Liver (tissue), 9 donors: Measurements from ENCODE around the gene LSM2. TPM values are rescaled to one million over a fixed set of nuclear protein-coding genes. Genes with fewer than 3 reads are reported as not detected.

Experiments used
- DNase-seq: peaks from one replicate; pipeline ENCODE4 v3.0.0-alpha.2; 2017; ENCODE audit warnings: low spot score
- H3K27ac ChIP-seq, 2 donors: one replicate each; pipeline ENCODE4 v1.7.0; 2013; ENCODE audit warnings: inconsistent platforms in 2 of 2, low read length in 2 of 2, control low read depth in 1 of 2, low read depth in 1 of 2, mild to moderate bottlenecking in 1 of 2
- H3K27me3 ChIP-seq, 4 donors: one replicate each; pipeline versions ENCODE4 v1.6.1 to v1.7.0; 2013; ENCODE audit warnings: low read length in 3 of 4, inconsistent platforms in 1 of 4, mild to moderate bottlenecking in 1 of 4, moderate library complexity in 1 of 4; ENCODE audit not compliant: control insufficient read depth in 4 of 4, insufficient read depth in 4 of 4
- H3K36me3 ChIP-seq, 4 donors: one replicate each; pipeline versions ENCODE4 v1.6.1 to v1.7.0; 2013; ENCODE audit warnings: low read length in 3 of 4, mild to moderate bottlenecking in 3 of 4, low read depth in 1 of 4, moderate library complexity in 1 of 4; ENCODE audit not compliant: control insufficient read depth in 4 of 4, insufficient read depth in 3 of 4
- H3K4me1 ChIP-seq, 4 donors: one replicate each; pipeline versions ENCODE4 v1.6.1 to v1.7.0; 2013; ENCODE audit warnings: low read length in 3 of 4, mild to moderate bottlenecking in 3 of 4, moderate library complexity in 1 of 4; ENCODE audit not compliant: control insufficient read depth in 4 of 4, insufficient read depth in 4 of 4
- H3K4me3 ChIP-seq, 3 donors: one replicate each; pipeline versions ENCODE4 v1.6.1 to v1.7.0; 2013; ENCODE audit warnings: low read length in 3 of 3, control low read depth in 1 of 3, low read depth in 1 of 3, mild to moderate bottlenecking in 1 of 3
- H3K9ac ChIP-seq, 2 donors: one replicate each; pipeline ENCODE4 v1.7.0; 2013; ENCODE audit warnings: low read length in 2 of 2, mild to moderate bottlenecking in 2 of 2, moderate library complexity in 2 of 2, control low read depth in 1 of 2, low read depth in 1 of 2
- H3K9me3 ChIP-seq, 4 donors: one replicate each; pipeline versions ENCODE4 v1.6.1 to v1.7.0; 2013; ENCODE audit warnings: low read length in 3 of 4; ENCODE audit not compliant: control insufficient read depth in 4 of 4
- GABPA ChIP-seq, 2 donors: IDR thresholded peaks in 1 of 2; conservative IDR thresholded peaks in 1 of 2; 2 replicates each; pipeline ENCODE4 v1.6.1; 2016; ENCODE audit warnings: antibody characterized with exemption in 2 of 2, mild to moderate bottlenecking in 1 of 2, moderate library complexity in 1 of 2
- HNF4A ChIP-seq, 2 donors: conservative IDR thresholded peaks; 2 replicates each; pipeline ENCODE4 v1.6.1; 2016; ENCODE audit warnings: antibody characterized with exemption in 2 of 2, mild to moderate bottlenecking in 2 of 2
- HNF4G ChIP-seq: IDR thresholded peaks from 2 replicates; pipeline ENCODE4 v1.6.1; 2016; ENCODE audit warnings: antibody characterized with exemption
- JUND ChIP-seq, 2 donors: IDR thresholded peaks; 2 replicates each; pipeline ENCODE4 v1.6.1; 2016; ENCODE audit warnings: antibody characterized with exemption in 2 of 2
- MAX ChIP-seq: IDR thresholded peaks from 2 replicates; pipeline ENCODE4 v1.6.1; 2016; ENCODE audit warnings: antibody characterized with exemption
- NR2F2 ChIP-seq: IDR thresholded peaks from 2 replicates; pipeline ENCODE4 v1.6.1; 2016; ENCODE audit warnings: antibody characterized with exemption
- RXRA ChIP-seq, 2 donors: IDR thresholded peaks; 2 replicates each; pipeline ENCODE4 v1.6.1; 2017 to 2018; ENCODE audit warnings: antibody characterized with exemption in 2 of 2, mild to moderate bottlenecking in 1 of 2
- SP1 ChIP-seq: IDR thresholded peaks from 2 replicates; pipeline ENCODE4 v1.6.1; 2018; ENCODE audit warnings: antibody characterized with exemption, mild to moderate bottlenecking
- TAF1 ChIP-seq: conservative IDR thresholded peaks from 2 replicates; pipeline ENCODE4 v1.6.1; 2016; ENCODE audit warnings: antibody characterized with exemption, mild to moderate bottlenecking
- YY1 ChIP-seq: IDR thresholded peaks from 2 replicates; pipeline ENCODE4 v1.6.1; 2016; ENCODE audit warnings: antibody characterized with exemption, mild to moderate bottlenecking
- ZBTB33 ChIP-seq: IDR thresholded peaks from 2 replicates; pipeline ENCODE4 v1.6.1; 2016; ENCODE audit warnings: antibody characterized with exemption
- WGBS: extraction: QIAGEN DNeasy Blood & Tissue Kit; methylation state at CpG from one replicate; pipeline ENCODE4 v1.1.7; 2013; 5-methylcytosine and 5-hydroxymethylcytosine counted together
- polyA plus RNA-seq, 2 donors: library from polyadenylated mRNA; stranded (reverse) in 1 of 2; unstranded in 1 of 2; fragments of 200-250 nt in 1 of 2; fragments of >200 nt in 1 of 2; fragmentation: Nextera tagmentation in 1 of 2; extraction: Ambion mirVana in 1 of 2; gene quantifications; one replicate each; pipeline versions ENCODE4 v1.2.1 to v1.2.3, GENCODE V29; 2013 to 2015
- total RNA-seq, 2 donors: library from RNA; depleted of rRNA; stranded (reverse); fragments of >200 nt; gene quantifications; one replicate each; pipeline ENCODE4 v1.2.3, GENCODE V29; 2014
- TF ChIP-seq, protein P1 (sequence below): IDR thresholded peaks from 2 replicates; pipeline ENCODE4 v1.6.1; 2016; ENCODE audit warnings: antibody characterized with exemption, mild to moderate bottlenecking
- TF ChIP-seq, protein P2 (sequence below): IDR thresholded peaks from 2 replicates; pipeline ENCODE4 v1.6.1; 2016; ENCODE audit warnings: antibody characterized with exemption
- donor health status: healthy.
- donor health status: healthy.
- donor health status: healthy.
- donor health status: healthy.
- donor health status: healthy.

LSM2 gene
- total and polyA plus RNA-seq, 4 donors, result 7.3 to 18.7 (median 15.5) TPM

DNA sequence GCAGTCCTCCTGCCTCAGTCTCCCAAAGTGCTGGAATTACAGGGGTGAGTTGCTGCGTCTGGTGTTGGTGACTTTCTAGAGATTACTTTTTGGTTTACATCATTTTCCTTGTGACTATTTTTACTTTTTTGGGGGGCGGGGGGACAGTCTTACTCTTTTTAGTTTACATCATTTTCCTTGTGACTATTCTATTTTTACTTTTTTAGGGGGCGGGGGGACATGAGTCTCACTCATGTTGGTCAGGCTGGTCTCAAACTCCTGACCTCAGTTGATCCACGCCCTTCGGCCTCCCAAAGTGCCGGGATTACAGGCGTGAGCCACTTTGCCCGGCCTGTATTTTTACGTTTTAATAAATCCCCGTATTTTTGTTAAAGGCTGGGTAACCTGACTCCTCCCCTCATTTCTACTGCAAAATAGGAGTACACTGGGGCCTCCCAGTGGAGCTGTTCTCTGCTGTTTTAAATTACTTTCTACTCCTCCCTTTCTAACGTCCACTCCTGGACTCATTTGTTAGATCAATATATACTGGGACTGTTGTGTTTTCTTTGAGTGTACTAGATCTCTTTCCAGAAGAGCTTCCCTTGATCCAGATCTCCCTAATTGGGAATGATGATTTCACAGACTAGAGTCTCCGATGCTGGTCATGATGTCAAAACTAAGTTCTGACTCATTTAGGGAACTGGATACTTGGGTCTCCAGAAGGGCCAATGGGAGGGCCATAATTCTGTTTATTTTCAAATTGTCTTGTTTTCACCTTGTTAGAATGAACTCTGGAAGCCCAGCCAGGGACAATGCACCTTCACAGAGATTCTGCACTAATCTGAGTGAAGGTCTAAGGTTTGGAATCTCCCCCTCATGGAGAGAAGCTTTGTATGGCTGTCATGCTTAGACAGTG, 30.0 kb upstream of the LSM2 start:
- Histone ChIP-seq H3K4me1 (peaks cover 5 to 29% (median 23%) of the 10 kb centered on the region in 4 donors), H3K4me3 (peak overlapping the region in 2 of 3 donors; percentile 99), H3K36me3 (peaks cover 17 to 37% (median 25%) of the 10 kb centered on the region in 4 donors), H3K9ac (peak overlapping the region in 1 of 2 donors; percentile 16), H3K27ac (peak overlapping the region; percentile 14 to 46), H3K9me3 (no peaks in the 10 kb centered on the region), H3K27me3 (no peaks in the 10 kb centered on the region)
- 29% methylated on average over 12 of the region's 12 CpGs for WGBS
- no peak for DNase-seq
- TF ChIP-seq, protein P1, sequence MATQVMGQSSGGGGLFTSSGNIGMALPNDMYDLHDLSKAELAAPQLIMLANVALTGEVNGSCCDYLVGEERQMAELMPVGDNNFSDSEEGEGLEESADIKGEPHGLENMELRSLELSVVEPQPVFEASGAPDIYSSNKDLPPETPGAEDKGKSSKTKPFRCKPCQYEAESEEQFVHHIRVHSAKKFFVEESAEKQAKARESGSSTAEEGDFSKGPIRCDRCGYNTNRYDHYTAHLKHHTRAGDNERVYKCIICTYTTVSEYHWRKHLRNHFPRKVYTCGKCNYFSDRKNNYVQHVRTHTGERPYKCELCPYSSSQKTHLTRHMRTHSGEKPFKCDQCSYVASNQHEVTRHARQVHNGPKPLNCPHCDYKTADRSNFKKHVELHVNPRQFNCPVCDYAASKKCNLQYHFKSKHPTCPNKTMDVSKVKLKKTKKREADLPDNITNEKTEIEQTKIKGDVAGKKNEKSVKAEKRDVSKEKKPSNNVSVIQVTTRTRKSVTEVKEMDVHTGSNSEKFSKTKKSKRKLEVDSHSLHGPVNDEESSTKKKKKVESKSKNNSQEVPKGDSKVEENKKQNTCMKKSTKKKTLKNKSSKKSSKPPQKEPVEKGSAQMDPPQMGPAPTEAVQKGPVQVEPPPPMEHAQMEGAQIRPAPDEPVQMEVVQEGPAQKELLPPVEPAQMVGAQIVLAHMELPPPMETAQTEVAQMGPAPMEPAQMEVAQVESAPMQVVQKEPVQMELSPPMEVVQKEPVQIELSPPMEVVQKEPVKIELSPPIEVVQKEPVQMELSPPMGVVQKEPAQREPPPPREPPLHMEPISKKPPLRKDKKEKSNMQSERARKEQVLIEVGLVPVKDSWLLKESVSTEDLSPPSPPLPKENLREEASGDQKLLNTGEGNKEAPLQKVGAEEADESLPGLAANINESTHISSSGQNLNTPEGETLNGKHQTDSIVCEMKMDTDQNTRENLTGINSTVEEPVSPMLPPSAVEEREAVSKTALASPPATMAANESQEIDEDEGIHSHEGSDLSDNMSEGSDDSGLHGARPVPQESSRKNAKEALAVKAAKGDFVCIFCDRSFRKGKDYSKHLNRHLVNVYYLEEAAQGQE, result no peak
- no peak for TF ChIP-seq JUND (IDR thresholded peaks at IDR 0.05)

GRCh38 chr6:31836047-31836473, 29.3 kb upstream of the LSM2 start:
- no peaks in the 10 kb centered on the region for H3K9me3 ChIP-seq
- peak in 1 of 2 donors; percentile 3 for TF ChIP-seq HNF4A (conservative IDR thresholded peaks at IDR 0.05)
- TF ChIP-seq, protein P2, sequence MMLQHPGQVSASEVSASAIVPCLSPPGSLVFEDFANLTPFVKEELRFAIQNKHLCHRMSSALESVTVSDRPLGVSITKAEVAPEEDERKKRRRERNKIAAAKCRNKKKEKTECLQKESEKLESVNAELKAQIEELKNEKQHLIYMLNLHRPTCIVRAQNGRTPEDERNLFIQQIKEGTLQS, result no peak
- no peak for TF ChIP-seq TAF1
- no peaks in the 10 kb centered on the region for H3K27me3 ChIP-seq
- WGBS, result 21% methylated on average over 14 of the region's 14 CpGs
- H3K27ac ChIP-seq, result peak overlapping the region; percentile 14 to 46
- H3K4me1 ChIP-seq, result peaks cover 5 to 29% (median 26%) of the 10 kb centered on the region in 4 donors
- peaks cover 17 to 37% (median 25%) of the 10 kb centered on the region in 4 donors for H3K36me3 ChIP-seq
- H3K4me3 ChIP-seq, result peak overlapping the region; percentile 7 to 99 (median 99)
- peak overlapping the region in 1 of 2 donors; percentile 16 for H3K9ac ChIP-seq
- no peak for DNase-seq

DNA sequence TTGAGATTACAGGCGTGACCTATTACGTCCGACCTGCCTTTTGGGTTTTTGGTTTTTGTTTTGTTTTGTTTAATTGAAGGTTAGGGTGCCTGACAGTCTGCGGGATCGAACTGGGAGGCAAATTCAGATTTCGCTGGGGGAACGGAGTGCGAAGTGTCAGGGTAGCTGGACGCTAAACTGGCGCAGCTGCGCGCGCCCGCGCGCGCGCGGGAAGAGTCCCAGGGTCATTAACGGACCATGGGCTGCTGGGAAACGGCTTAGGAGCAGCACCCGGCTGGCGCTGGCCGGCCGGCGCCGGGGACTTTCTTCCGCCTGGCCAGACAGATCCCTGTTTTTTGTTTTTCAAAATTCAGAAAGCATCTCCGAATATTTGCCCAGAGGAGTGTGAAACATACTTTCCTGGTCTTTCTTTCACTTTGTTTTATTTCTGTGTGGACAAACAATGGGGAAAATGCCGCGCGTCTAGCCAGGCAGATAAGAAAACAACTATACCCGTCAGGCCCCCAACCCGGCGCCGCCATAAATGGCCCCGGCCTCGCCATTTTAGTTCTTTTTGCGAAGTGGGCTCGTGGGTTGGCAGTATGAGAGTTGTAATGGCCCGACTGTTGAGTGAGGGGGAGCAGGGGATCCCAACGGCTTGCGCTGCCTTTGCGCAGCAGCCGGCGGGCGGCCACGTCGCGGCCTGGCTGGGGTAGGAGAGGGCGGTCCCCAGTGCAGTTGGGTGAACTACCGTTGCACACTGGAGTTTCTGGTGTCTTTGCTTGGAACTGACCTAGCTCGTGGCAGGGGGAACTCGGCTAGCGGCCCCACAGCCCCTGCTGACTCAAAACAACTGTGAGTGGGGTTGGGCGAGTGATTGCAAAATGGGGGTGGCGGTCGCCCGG, 27.8 kb upstream of the LSM2 start:
- Histone ChIP-seq H3K36me3 (peaks cover 9 to 25% (median 18%) of the 10 kb centered on the region in 4 donors), H3K27me3 (no peaks in the 10 kb centered on the region), H3K9ac (peak overlapping the region; percentile 75 to 84), H3K4me1 (peaks cover 5 to 33% (median 30%) of the 10 kb centered on the region in 4 donors), H3K9me3 (no peaks in the 10 kb centered on the region), H3K4me3 (peak overlapping the region; percentile 98 to 99 (median 99)), H3K27ac (peak overlapping the region; percentile 95 to 99)
- under 1% methylated on average over 59 of the region's 59 CpGs for WGBS
- DNase-seq, result peak; percentile 86
- TF ChIP-seq MAX (peak; percentile 75), ZBTB33 (peak; percentile 82), JUND (IDR thresholded peaks at IDR 0.05) (peak in 1 of 2 donors; percentile 3), TAF1 (peak; percentile 95), SP1 (peak; percentile 89), HNF4A (conservative IDR thresholded peaks at IDR 0.05) (peak; percentile 4 to 75), HNF4G (no peak), GABPA (IDR thresholded peaks at IDR 0.05 in 1 of 2, conservative IDR thresholded peaks at IDR 0.05 in 1 of 2) (peak in 1 of 2 donors; percentile 62), NR2F2 (peak; percentile 55), YY1 (peak; percentile 98), RXRA (IDR thresholded peaks at IDR 0.05) (peak; percentile 70 to 72)
- TF ChIP-seq, protein P1, result peak; percentile 95
